Mesangial cell (primary cell): ENCODE results near the gene ZFP14. TPM values are rescaled to one million over a fixed set of nuclear protein-coding genes. Genes with fewer than 3 reads are reported as not detected.

Experiments
- total RNA-seq: library from RNA; depleted of rRNA; stranded (reverse); fragments of >200 nt; gene quantifications from 2 replicates; pipeline ENCODE4 v1.2.3, GENCODE V29; 2015

ZFP14 gene
- total RNA-seq: 0.33 and 1.9 TPM in 2 replicates

GRCh38 chr19:36378625-36379509, at the start of gene ZFP14:
ZFP14 (minus strand) TSS chr19:36379201; CDS start chr19:36367892, 11,309 bp downstream.

GRCh38 chr19:36418287-36419001, 39.4 kb upstream of the ZFP14 start, which contains the start of gene ZFP82:
ZFP82 (minus strand) TSS chr19:36418644; CDS start chr19:36409789, 8,855 bp downstream.

Other genes starting within 250 kb of the ZFP14 start
- gene CAPNS1, start 239.1 kb downstream of the ZFP14 start, total RNA-seq: 323 and 352 TPM in 2 replicates
- 0.76 and 1.6 TPM in 2 replicates for gene COX7A1, start 226.8 kb downstream of the ZFP14 start, total RNA-seq
- gene ZNF565, start 164.5 kb downstream of the ZFP14 start, total RNA-seq: 0.81 and 3.2 TPM in 2 replicates
- gene ZNF146, start 164.1 kb downstream of the ZFP14 start, total RNA-seq: 46.8 and 52.6 TPM in 2 replicates
- gene ZFP82, start 39.4 kb upstream of the ZFP14 start, total RNA-seq: 2.8 and 2.9 TPM in 2 replicates
- gene ZNF566, start 110.4 kb upstream of the ZFP14 start, total RNA-seq: 3.9 and 7.5 TPM in 2 replicates
- 5.9 and 7.0 TPM in 2 replicates for gene ZNF260, start 149.1 kb upstream of the ZFP14 start, total RNA-seq
- gene ZNF529, start 194.1 kb upstream of the ZFP14 start, total RNA-seq: 3.3 and 6.3 TPM in 2 replicates
- gene ZNF382, start 226.1 kb upstream of the ZFP14 start, total RNA-seq: 1.8 and 12.5 TPM in 2 replicates